Endothelial cell of hepatic sinusoid (primary cell): ENCODE results near the gene RALGPS2.

Experiments used
- in situ Hi-C: cut with HindIII; loops from 2 replicates; pipeline ENCODE4 v1.10.0; 2017; ENCODE audit warnings: low sequenced_read_pairs

The RALGPS2 gene

GRCh38 chr1:178910023-178910422, 185.0 kb downstream of the RALGPS2 start:
- in situ Hi-C loops = no loop called here

GRCh38 chr1:178912597-178912996, 187.6 kb downstream of the RALGPS2 start:
- in situ Hi-C loops = no loop called here

GRCh38 chr1:178916448-178917174, 191.6 kb downstream of the RALGPS2 start:
- in situ Hi-C loops = no loop called here

- in situ Hi-C loops = no loop called here
Observed at GRCh38 chr1:178918308-178918707, 193.3 kb downstream of the RALGPS2 start.

GRCh38 chr1:178918955-178919354, 193.9 kb downstream of the RALGPS2 start:
- in situ Hi-C loops = no loop called here

GRCh38 chr1:178919581-178919980, 194.5 kb downstream of the RALGPS2 start:
- in situ Hi-C loops = no loop called here

- in situ Hi-C loops = no loop called here
Observed at GRCh38 chr1:178921499-178921898, 196.5 kb downstream of the RALGPS2 start.

GRCh38 chr1:178923512-178923911, 198.5 kb downstream of the RALGPS2 start:
- in situ Hi-C loops = no loop called here

- in situ Hi-C loops = loop anchor here (5.0 kb wide), 1 partner anchor 51 kb away; no protein-coding TSS in a partner anchor
Observed at GRCh38 chr1:178926046-178926445, 201.0 kb downstream of the RALGPS2 start.

GRCh38 chr1:178927003-178927402, 202.0 kb downstream of the RALGPS2 start:
- in situ Hi-C loops = loop anchor here (5.0 kb wide), 1 partner anchor 50 kb away; no protein-coding TSS in a partner anchor

- in situ Hi-C loops = loop anchor here (5.0 kb wide), 1 partner anchor 49 kb away; no protein-coding TSS in a partner anchor
Observed at GRCh38 chr1:178928041-178928440, 203.0 kb downstream of the RALGPS2 start.

- in situ Hi-C loops = loop anchor here (5.0 kb wide), 1 partner anchor 48 kb away; no protein-coding TSS in a partner anchor
Observed at GRCh38 chr1:178928976-178929375, 203.9 kb downstream of the RALGPS2 start.

GRCh38 chr1:178931858-178932551, 207.0 kb downstream of the RALGPS2 start:
- in situ Hi-C loops = no loop called here

- in situ Hi-C loops = no loop called here
Observed at GRCh38 chr1:178932552-178932906, 207.5 kb downstream of the RALGPS2 start.

- in situ Hi-C loops = no loop called here
Observed at GRCh38 chr1:178933105-178933561, 208.1 kb downstream of the RALGPS2 start.

- in situ Hi-C loops = no loop called here
Observed at GRCh38 chr1:178933709-178934490, 208.9 kb downstream of the RALGPS2 start.

- in situ Hi-C loops = no loop called here
Observed at GRCh38 chr1:178934546-178934945, 209.5 kb downstream of the RALGPS2 start.

- in situ Hi-C loops = loop anchor here (5.0 kb wide), 1 partner anchor 62 kb away; no protein-coding TSS in a partner anchor
Observed at GRCh38 chr1:178935610-178936009, 210.6 kb downstream of the RALGPS2 start.

GRCh38 chr1:178937695-178938094, 212.7 kb downstream of the RALGPS2 start:
- in situ Hi-C loops = loop anchor here (5.0 kb wide), 1 partner anchor 60 kb away; no protein-coding TSS in a partner anchor

GRCh38 chr1:178938101-178938958, 213.3 kb downstream of the RALGPS2 start:
- in situ Hi-C loops = loop anchor here (5.0 kb wide), 1 partner anchor 59 kb away; no protein-coding TSS in a partner anchor
